DMS79 (cell line): Measurements from ENCODE around the gene C2CD3.

Experiments
- DNase-seq: peaks from one replicate; lab custom pipeline; 2025; lab: John Stamatoyannopoulos, UW

The C2CD3 gene

DNA sequence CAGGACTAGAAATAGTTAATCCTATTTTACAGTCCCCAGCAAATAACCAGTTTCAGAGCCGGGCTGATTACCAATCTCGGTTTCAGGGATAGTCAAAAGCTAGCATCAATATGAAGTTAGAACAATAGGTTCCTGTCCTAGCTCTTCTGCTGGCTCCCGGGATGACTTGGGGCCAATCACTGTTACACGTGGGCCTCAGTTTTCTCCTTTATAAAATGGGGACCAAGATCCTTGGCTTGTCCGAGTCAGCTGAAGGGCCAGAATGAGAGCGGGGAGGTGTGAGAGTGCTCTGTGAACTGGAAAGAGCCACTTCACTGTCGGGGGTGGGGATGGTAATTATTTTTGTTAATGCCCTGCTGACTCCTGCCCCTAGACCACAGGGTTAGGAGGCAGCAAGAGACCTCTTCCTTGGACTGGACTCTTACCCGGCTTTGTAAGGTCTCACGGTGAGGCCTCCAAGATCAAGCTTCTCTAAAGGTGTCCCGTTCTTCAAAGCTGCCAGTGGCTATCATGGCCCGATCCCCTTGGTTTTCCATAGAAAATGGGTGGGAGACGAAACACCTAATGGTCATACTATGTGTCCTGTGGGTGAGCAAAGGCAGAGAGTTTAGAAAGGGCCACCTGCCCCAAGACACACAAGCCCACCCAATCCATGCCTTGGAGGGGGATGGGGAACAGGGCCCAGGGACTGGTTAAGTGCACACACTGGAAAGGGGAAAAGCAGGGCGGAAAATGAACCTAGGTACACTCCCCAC is 189.6 kb downstream of the C2CD3 start:
- no peak for DNase-seq

GRCh38 chr11:73980001-73980961 is 190.5 kb downstream of the C2CD3 start:
- DNase-seq = no peak

DNA sequence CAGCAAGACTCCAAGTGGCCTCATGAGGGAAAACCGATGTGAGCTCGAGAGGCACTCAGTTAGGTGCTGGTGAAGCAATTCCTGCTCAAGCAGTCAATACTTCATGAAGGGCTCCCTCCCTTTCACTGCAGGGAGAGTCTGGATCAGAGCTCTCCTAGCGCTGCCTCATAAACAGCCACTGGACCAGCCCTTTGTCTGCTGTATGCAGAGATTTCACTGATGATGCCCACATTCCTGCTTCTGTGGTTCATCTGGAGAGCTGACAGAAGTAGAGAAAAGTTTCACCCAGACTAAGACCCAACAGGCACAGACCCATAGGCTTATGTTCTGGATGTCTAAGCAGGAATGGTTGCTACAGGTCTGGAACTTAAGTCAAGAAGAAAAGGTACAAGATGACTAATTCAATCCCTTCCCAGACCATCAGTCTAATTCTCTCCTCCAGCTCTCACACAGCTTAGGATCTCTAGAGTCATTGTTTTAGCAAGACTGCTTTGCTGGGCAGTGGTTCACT is 192.2 kb downstream of the C2CD3 start:
- DNase-seq = no peak

GRCh38 chr11:73977856-73978519 is 192.8 kb downstream of the C2CD3 start:
- no peak for DNase-seq

DNA sequence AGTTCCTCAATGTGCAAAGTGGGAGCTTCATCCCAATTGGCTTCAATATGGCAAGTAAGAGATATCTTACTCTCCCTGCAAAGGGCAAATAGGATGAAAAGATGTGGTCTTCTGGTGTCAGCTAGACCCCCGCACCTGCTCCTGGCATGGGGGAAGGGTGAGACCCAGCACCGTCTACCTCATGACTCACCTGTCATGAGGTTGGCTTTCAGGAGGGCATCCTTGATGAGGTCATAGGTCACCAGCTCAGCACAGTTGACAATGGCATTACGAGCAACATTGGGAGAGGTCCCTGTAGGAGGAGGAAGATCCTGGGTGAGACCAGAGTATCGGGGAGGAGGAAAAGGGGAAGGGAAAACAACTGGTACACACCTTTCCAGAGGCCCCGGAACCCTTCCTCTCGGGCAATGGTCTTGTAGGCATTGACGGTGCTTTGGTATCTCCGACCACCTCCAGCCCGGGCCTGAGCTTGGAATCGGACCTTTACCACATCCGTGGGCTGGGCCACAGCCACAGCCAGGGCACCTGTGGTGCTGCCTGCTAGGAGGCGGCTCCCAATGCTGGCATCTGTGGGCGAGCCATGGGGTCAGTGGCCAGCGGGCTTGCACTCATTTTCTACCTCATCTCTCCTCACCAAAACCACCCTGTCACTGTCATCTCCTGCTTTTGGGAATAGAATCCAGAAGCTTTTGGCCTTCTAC is 194.2 kb downstream of the C2CD3 start:
- no peak for DNase-seq

DNA sequence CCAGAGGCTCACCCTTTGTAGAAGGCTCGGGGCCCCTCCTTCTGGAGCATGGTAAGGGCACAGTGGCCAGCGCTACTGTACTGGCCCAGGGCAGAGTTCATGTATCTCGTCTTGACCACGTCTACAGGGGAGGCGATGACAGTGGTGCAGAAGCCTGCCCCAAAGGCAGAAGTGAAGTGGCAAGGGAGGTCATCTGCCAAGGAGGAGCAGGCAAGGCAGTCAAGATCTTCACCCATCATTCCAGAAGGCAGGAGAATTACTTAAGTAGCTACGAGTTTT is 195.4 kb downstream of the C2CD3 start:
- DNase-seq = no peak

DNA sequence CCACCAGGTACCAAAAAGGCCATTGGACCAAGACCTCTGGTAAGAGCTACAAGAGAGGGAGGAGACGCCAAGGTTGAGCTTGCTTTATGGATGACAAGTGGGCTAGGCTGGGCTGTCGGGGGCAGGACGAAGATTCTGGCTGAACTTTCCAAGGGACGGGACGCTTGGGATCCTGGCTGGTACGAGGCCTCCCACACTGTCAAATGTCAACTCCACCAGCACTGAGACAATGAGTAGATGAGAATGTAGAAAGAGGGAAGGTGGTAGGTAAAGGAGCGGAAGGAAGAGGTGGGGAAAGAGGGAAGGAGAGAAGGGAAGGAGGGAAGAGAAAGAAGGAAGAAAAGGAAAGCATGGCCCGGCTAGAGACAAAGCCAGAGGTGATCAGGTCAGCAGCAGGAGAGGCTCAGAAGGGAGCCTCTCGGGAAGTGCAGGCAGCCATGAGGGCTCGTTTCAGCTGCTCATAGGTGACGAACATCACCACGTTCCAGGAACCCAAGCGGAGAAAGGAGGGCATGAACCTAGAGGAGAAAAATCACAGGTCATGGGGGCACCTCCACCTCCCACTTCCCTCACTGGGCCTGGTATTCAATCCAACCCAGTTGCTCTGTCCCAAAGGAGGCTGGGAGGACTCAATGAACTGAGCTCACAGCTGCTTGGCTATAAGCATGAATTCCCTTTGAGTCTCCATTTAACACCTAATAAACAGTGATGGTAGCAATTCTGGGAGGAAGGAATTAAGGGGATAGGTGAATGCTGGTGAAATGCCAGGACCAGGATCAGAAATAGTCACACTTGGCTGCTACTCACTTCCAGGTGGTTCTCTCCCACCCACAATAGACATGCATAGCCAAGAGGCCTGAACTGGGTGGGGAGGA is 196.0 kb downstream of the C2CD3 start:
- DNase-seq = no peak

DNA sequence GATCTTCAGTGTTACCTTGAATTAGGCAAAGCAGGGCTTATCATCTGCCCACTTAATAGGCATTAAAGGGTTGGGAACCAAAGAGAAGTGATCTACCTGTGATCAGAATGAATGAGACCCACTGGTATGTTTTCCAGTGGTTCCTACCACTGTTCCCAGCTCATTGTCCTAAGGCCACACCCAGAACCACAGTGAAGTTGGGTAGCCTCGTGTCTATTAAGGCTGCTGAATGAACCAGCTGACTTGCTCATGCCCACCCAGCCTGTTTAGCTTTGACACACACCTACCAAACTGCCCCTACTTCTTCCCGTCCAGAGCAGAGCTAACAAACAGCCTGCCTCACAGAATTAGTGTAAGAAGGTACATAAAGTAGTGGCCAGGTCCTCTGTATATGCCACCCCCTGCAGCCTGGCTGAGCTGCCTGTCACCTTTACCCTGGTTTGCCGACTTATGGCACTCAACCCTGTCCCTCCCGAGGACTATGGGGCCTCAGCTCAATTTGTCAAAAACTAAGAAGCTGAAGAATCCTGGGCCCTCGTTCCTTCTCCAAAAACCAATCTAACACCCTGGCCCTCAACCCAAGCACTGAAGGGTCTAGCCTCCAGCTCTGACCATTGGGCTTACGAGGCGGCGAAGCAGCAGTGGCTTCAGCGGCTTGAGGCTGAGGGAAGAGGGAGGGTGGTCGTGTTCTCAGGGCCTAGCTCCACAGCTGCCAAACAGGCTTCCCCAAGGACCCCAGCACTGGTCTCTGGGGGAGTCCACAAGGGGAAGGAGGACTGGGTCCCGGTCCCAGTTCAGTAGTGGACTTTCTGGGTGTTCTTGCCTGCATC is 198.0 kb downstream of the C2CD3 start:
- DNase-seq = no peak

DNA sequence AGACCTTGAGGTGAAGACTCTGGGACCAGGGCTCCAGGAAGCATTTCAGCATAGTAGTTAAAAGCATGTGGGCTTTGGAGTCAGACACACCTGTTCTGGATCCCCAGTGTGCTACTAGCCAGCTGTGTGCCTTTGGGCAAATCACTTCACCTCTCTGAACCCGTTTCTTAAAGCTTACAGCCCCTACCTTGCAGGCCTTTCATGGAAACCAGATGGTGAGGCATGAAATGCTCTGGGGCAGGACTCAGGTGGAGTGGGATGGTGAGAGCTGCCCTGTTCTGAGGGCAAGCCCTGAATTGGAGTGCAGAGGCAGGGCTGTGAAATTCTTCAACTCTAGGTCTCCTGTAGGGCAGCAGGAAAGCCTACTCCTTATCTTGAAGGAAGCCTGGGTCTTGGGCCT is 198.6 kb downstream of the C2CD3 start:
- no peak for DNase-seq

- DNase-seq = no peak
Observed at GRCh38 chr11:73971175-73971719, 199.6 kb downstream of the C2CD3 start.

- DNase-seq = no peak
Observed at GRCh38 chr11:73969991-73970800, 200.6 kb downstream of the C2CD3 start.

GRCh38 chr11:73969091-73969490 is 201.7 kb downstream of the C2CD3 start:
- no peak for DNase-seq

GRCh38 chr11:73968356-73968966 is 202.3 kb downstream of the C2CD3 start:
- no peak for DNase-seq

GRCh38 chr11:73965764-73966121 is 205.1 kb downstream of the C2CD3 start:
- DNase-seq = no peak

- no peak for DNase-seq
Observed at GRCh38 chr11:73965076-73965763, 205.6 kb downstream of the C2CD3 start.

GRCh38 chr11:73963861-73964260 is 206.9 kb downstream of the C2CD3 start:
- DNase-seq = no peak
